ENCODE measurements around the gene COL9A2.
A peak's percentile ranks its signal among the peaks of the same experiment; 100 is the strongest.

The COL9A2 gene

DNA sequence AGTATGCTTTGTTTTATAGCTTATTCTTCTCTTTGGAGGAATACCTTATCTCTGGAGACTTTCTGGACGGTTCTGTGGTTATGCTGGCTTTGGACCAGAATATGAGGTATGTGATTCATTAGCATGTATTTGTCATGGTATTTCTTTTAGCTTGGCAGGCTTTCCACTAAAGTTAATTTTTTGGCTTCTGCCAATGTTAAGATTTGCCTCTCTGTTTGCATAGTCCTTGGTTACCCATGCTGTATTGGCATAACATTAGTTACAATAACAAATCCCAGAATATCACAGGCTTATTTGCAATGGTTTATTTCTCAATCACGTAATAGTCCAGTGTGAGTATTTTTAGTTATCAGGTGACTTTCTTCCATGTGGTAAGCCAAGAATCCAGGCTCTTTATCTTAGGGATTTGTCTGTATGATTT, 49.3 kb downstream of the COL9A2 start:
- peak; percentile 89 for DNase-seq (ENCODE audit: low read depth)
- no peak overlapping the region for H3K4me3 ChIP-seq (ENCODE audit: low read depth, low read length)

DNA sequence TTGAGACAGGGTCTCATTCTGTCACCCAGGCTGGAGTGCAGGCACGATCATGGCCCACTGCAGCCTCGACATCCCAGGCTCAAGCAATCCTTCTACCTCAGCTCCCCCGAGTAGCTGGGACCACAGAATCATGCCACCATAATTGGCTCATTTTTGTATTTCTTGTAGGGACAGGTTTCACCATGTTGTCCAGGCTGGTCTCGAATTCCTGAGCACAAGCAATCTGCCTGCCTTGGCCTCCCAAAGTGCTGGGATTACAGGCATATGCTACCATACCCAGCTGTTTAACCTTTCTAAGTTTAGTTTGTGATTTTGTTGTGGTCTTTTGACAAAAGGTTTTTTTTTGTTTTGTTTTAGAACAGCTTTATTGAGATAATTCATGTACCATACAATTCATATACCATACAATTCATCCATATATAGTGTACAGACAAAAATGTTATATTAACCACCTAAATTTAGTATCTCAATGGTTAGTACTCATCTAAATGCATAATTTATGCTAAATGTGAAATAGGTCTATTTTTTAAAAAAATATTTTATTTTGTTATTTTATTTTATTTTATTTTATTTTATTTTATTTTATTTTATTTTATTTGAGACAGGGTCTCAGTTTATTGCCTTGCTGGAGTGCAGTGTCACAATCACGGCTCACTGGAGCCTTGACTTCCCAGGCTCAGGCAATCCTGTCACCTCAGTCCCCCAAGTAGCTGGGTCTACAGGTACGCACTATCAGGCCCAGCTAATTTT, 50.1 kb downstream of the COL9A2 start:
- no peak overlapping the region for H3K4me3 ChIP-seq (ENCODE audit: low read depth, low read length)
- DNase-seq (ENCODE audit: low read depth): no peak

DNA sequence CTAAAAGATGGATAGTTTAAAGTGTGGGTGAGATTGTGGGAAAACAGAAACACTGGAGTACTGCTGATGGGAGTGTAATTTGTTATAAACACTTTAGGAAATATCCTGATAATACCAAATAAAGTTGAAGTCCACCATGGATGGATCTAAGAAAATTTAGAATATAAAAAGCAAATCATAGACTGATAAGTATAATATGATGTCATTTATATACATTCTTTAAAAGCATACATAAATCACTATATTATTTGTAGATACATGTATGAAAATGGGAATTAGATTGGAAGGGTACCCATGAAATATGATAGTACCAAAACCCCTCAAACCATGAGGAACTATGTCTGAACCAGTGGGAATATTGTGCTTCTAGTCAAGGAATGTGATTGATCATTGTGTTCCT, 51.2 kb downstream of the COL9A2 start:
- no peak overlapping the region for H3K4me3 ChIP-seq (ENCODE audit: low read depth, low read length)
- no peak for DNase-seq (ENCODE audit: low read depth)

DNA sequence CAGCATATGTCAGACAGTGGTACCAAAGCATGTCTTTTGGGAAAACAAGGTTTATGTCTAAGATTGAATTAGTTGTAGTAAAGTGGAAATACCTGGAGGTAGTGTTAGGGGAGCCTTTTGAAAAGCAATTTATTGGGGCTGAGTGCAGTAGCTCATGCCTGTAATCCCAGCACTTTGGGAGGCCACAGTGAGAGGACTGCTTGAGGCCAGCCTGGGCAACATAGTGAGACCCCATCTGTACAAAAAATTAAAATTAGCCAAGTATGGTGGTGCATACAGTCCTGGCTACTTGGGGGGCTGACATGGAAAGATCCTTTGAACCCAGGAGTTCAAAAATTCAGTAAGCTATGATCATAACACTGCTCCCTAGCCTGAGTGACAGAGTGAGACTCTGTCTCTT, 51.8 kb downstream of the COL9A2 start:
- H3K4me3 ChIP-seq (ENCODE audit: low read depth, low read length): no peak overlapping the region
- DNase-seq (ENCODE audit: low read depth): no peak

DNA sequence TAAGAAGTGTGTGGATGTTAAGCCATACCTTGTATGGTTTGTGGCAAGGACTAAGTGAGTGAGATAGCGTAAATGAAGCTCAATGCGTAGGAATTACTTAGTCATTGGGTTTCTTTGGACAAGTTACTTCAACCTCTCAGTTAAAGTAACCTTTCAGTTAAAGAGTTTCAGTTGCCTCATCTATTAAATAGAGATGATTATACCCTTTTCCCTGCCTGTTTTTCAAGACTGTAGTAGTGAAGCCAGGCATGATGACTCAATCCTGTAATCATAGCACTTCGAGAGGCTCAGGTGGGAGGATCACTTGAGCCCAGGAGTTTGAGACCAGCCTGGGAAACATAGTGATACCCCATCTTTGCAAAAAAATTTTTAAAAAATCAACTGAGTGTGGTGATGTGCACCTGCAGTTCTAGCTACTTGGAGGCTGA, 52.7 kb downstream of the COL9A2 start:
- no peak for DNase-seq (ENCODE audit: low read depth)
- H3K4me3 ChIP-seq (ENCODE audit: low read depth, low read length): no peak overlapping the region

DNA sequence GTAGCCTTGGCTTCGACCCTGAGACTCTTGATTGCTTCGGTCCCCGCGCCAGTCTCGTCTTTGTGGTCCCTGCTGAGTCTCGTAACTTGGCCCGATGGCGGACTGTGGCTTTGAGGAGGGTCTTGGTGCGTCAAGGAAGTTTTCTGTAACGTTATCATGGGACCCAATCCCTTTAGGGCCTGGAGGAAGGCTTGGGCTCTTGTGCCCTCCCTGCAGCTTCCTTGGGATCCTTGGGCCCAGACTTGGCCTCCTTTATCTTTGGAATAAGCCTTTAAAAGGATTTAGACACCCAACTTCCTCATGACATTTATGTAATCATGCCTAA, 58.7 kb downstream of the COL9A2 start:
- DNase-seq (ENCODE audit: low read depth): no peak

DNA sequence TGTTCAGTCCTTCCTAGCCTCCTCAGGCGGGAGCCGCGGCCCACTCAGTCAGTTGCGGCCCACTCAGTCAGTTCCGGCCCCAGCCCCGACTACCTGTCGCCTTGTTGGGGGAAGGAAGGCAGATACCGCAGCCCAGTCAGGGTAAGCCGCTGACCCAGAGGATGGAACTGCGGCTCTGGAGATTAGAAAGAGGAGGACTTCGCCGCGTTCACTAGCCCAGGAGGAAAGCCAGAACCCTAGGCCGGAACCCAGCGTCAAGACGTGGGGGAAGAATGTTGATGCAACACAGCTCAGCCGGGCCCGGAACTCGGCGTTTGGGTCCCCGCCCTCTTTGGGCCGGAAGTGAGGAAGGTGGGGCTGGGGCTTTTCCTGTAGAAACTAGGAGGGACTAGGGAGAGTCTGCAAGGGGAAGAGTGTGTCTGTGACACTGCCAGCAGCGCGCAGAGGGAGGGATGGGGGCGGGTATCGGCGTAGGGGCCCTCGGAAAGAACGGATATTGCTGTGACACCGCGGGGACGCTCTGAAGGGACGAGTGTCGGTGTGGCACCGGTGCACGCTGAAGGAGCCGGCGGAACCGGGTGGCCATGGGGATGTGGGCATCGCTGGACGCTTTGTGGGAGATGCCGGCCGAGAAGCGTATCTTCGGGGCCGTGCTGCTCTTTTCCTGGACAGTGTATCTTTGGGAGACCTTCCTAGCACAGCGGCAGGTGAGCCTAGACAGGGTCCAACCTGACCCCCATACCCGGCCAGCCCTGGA, 59.2 kb downstream of the COL9A2 start, which contains the start of gene ZMPSTE24:
Gene ZMPSTE24, plus strand, starts transcription at position 549 of the 757 bp plus-strand sequence. Its CDS starts 36 bp downstream, at position 585.
- DNase-seq (ENCODE audit: low read depth): peak; percentile 92
- peak within 1 kb of the TSS; percentile 95 for H3K4me3 ChIP-seq (ENCODE audit: low read depth, low read length)

More for the DNA sequence above, 58.7 kb downstream of the COL9A2 start:
- H3K4me3 ChIP-seq (ENCODE audit: low read depth, low read length): peak overlapping the region; percentile 95

DNA sequence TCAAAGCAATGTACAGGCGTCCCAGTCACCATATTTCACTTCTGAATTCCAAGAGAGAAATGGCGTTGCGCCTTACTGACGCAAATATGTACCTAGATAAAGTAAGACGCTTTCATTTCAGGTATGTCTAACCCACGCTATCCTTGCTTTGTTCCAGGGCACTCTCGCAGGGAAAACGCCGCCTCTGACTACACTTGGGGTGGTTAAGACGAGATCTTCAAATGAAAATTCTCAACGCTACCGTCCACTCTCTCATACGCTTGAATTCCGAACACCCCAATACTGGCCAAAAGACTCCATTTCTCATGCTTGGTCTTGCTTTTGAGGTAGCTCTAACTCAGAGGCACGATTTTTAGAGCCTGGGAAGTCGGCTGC, 59.8 kb downstream of the COL9A2 start:
- no peak for DNase-seq (ENCODE audit: low read depth)
- H3K4me3 ChIP-seq (ENCODE audit: low read depth, low read length): peak overlapping the region; percentile 95

DNA sequence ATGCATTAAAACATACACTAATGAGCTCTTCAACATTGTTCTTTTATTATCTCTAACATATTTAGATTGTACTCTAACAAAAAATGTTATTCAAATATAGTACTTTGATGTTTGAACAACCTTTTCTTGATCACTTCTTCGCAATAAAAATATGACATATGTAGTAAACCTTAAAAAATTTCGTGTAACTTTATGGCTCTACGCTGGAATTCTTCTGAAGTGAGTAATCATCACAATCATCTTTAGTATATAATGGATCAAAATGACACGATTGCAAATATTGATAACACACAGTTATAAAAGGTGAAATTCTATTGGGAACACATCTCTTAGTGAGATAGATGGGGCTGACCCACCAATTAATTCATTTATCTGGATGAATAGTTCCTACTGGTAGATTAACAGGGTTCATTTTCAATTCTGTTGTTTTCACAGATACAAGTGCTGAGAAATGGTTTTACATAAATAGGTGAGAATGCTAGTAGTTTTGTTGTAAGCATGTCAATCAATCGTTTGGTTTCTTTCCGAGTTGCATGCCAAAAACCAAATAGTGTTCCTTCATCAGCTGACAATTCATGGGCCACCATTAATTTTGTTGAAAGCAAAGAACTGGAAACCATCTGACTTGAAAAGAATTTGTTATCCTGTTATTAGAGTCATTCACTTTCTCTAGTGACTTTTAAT, 60.5 kb downstream of the COL9A2 start:
- peak overlapping the region; percentile 95 for H3K4me3 ChIP-seq (ENCODE audit: low read depth, low read length)
- DNase-seq (ENCODE audit: low read depth): no peak

DNA sequence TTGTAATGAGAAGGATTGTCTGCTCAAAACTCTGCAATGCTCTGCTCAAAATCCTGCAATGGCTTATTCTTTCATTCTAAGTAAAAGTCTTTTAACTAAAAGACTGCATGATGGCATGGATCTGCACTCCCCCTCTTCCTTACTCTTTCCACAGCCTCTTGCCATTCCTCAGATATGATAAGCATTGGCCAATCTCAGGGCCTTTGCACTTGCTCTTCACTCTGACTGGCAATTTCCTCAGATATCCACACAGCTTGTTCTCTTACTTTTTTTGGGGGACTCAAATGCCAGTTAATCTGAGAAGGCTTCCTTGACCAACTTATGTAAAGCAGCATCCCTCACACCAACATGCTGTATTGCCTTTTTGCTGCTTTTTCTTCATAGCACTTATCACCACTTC, 61.9 kb downstream of the COL9A2 start:
- DNase-seq (ENCODE audit: low read depth): no peak
- no peak overlapping the region for H3K4me3 ChIP-seq (ENCODE audit: low read depth, low read length)

DNA sequence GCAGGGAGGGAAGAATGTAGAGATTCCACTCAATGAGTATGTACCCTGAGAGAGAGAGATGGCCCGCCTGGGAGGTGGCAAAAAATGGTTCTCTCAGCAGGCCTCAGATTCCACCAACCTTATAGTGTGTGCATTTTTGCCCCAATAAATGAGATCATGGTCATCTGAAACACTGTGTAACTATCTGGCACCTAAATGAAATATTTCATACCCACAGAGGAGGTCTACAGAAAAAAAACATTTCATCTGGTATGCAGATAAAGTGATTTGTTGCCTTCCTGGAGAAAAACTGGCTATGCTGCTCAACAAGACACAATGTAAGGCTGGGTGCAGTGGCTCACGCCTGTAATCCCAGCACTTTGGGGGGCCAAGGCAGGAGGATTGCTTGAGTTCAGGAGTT, 64.5 kb downstream of the COL9A2 start:
- DNase-seq (ENCODE audit: low read depth): no peak
- H3K4me3 ChIP-seq (ENCODE audit: low read depth, low read length): no peak overlapping the region

DNA sequence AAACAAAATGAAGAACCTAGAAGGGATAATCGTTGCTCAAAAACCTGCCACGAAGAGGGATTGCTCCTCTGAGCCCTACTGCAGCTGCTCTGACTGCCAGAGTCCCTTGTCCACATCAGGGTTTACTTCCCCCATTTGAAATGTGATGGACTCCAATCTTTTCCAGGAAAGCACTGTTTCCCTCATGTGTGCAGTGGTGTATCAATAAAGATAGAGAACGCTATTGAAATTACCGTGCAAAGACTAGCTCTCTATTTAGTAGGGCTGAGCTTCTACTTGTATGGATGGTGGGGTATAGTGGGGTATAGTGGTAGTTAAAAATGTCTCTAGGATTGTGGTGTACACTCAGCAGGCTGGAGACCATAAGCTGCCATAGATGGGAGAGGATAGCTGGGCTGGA, 65.6 kb downstream of the COL9A2 start:
- no peak for DNase-seq (ENCODE audit: low read depth)
- H3K4me3 ChIP-seq (ENCODE audit: low read depth, low read length): no peak overlapping the region

Measured in skeletal muscle cell (primary cell).